HG02678 (cell line): ENCODE measurements around the gene ASB13.
"Not testable (repeated sequence)": the region's sequence is repeated elsewhere in the genome, so short reads cannot be mapped to it uniquely, and the experiment has no call there.

Experiments used
- ATAC-seq: cut with Tn5 transposase; IDR thresholded peaks from one replicate; pipeline ENCODE4 v1.9.1; 2021; ENCODE audit warnings: mild to moderate bottlenecking, moderate library complexity; ENCODE audit not compliant: unreplicated experiment

Gene ASB13

GRCh38 chr10:5608608-5609220 is 57.7 kb downstream of the ASB13 start:
- no peak for ATAC-seq

- no peak for ATAC-seq
Measured at GRCh38 chr10:5607594-5607993, 58.8 kb downstream of the ASB13 start.

- no peak for ATAC-seq
Measured at GRCh38 chr10:5606864-5607263, 59.5 kb downstream of the ASB13 start.

GRCh38 chr10:5606321-5606720 is 60.1 kb downstream of the ASB13 start:
- ATAC-seq, result no peak

- no peak for ATAC-seq
Measured at GRCh38 chr10:5604961-5605360, 61.4 kb downstream of the ASB13 start.

GRCh38 chr10:5604236-5604925 is 62.0 kb downstream of the ASB13 start:
- no peak for ATAC-seq

GRCh38 chr10:5603848-5604170 is 62.6 kb downstream of the ASB13 start:
- no peak for ATAC-seq

GRCh38 chr10:5603091-5603847 is 63.1 kb downstream of the ASB13 start:
- no peak for ATAC-seq

- ATAC-seq, result no peak
Measured at GRCh38 chr10:5601826-5602495, 64.4 kb downstream of the ASB13 start.

GRCh38 chr10:5600908-5601307 is 65.5 kb downstream of the ASB13 start:
- no peak for ATAC-seq

GRCh38 chr10:5599613-5600520 is 66.5 kb downstream of the ASB13 start:
- ATAC-seq, result no peak

- ATAC-seq, result no peak
Measured at GRCh38 chr10:5598085-5598690, 68.2 kb downstream of the ASB13 start.

GRCh38 chr10:5596611-5597341 is 69.6 kb downstream of the ASB13 start:
- ATAC-seq, result no peak

- no peak for ATAC-seq
Measured at GRCh38 chr10:5595994-5596471, 70.4 kb downstream of the ASB13 start.

GRCh38 chr10:5595591-5595990 is 70.8 kb downstream of the ASB13 start:
- ATAC-seq, result no peak

GRCh38 chr10:5595095-5595494 is 71.3 kb downstream of the ASB13 start:
- ATAC-seq, result no peak

GRCh38 chr10:5594271-5595049 is 71.9 kb downstream of the ASB13 start:
- ATAC-seq, result no peak

- ATAC-seq, result not testable (repeated sequence)
Measured at GRCh38 chr10:5593347-5593746, 73.0 kb downstream of the ASB13 start.

GRCh38 chr10:5592070-5592469 is 74.3 kb downstream of the ASB13 start:
- no peak for ATAC-seq
